CD8-positive, alpha-beta memory T cell (primary cell): ENCODE results near the gene GRM4. TPM values are rescaled to one million over a fixed set of nuclear protein-coding genes. Genes with fewer than 3 reads are reported as not detected.

Source experiments
- CTCF ChIA-PET: fragments of 350-600 bp; sonication (Branson Sonifier 250); formaldehyde crosslinking; loops from one replicate; lab custom pipeline; 2021; ENCODE audit warnings: antibody characterized with exemption; lab: Charles Lee
- POLR2A ChIA-PET: fragments of 350-600 bp; sonication (Branson Sonifier 250); formaldehyde crosslinking; loops from one replicate; lab custom pipeline; 2021; ENCODE audit warnings: antibody characterized with exemption; lab: Charles Lee
- DNase-seq, 5 donors: peaks; one replicate each; pipeline versions ENCODE4 v3.0.0 to v3.0.0-alpha.2; 2020 to 2022; ENCODE audit warnings: mixed read lengths in 1 of 5
- H3K27ac ChIP-seq: one replicate; pipeline ENCODE4 v1.7.0; 2013; ENCODE audit warnings: low read depth, mild to moderate bottlenecking, low read length, moderate library complexity
- H3K27me3 ChIP-seq: 2 replicates; pipeline ENCODE4 v1.7.0; 2013; ENCODE audit warnings: low read length, mild to moderate bottlenecking; ENCODE audit not compliant: insufficient read depth, poor library complexity, severe bottlenecking
- H3K36me3 ChIP-seq: 2 replicates; pipeline ENCODE4 v1.7.0; 2013; ENCODE audit warnings: mild to moderate bottlenecking, low read length, moderate library complexity; ENCODE audit not compliant: insufficient read depth
- H3K4me1 ChIP-seq: 2 replicates; pipeline ENCODE4 v1.7.0; 2013; ENCODE audit warnings: mild to moderate bottlenecking, low read length, moderate library complexity; ENCODE audit not compliant: insufficient read depth
- H3K4me3 ChIP-seq: 2 replicates; pipeline ENCODE4 v1.7.0; 2013; ENCODE audit warnings: mild to moderate bottlenecking, low read length
- H3K9me3 ChIP-seq: 2 replicates; pipeline ENCODE4 v1.7.0; 2013; ENCODE audit warnings: mild to moderate bottlenecking, low read length
- H3K27ac Mint-ChIP-seq, 8 donors: one replicate each; pipeline ENCODE4 v1.8.0; 2020 to 2021; ENCODE audit warnings: mixed read lengths in 8 of 8, mild to moderate bottlenecking in 6 of 8, inconsistent platforms in 3 of 8, moderate library complexity in 3 of 8
- H3K27me3 Mint-ChIP-seq, 2 donors: one replicate each; pipeline ENCODE4 v1.8.0; 2020 to 2021; ENCODE audit warnings: mixed read lengths in 2 of 2, mild to moderate bottlenecking in 1 of 2, moderate library complexity in 1 of 2
- H3K36me3 Mint-ChIP-seq, 3 donors: one replicate each; pipeline ENCODE4 v1.8.0; 2020 to 2021; ENCODE audit warnings: mixed read lengths in 3 of 3, inconsistent platforms in 1 of 3, mild to moderate bottlenecking in 1 of 3
- H3K4me1 Mint-ChIP-seq, 3 donors: one replicate each; pipeline ENCODE4 v1.8.0; 2020 to 2021; ENCODE audit warnings: mixed read lengths in 3 of 3, inconsistent platforms in 1 of 3, mild to moderate bottlenecking in 1 of 3
- H3K4me3 Mint-ChIP-seq, 7 donors: one replicate each; pipeline ENCODE4 v1.8.0; 2020 to 2021; ENCODE audit warnings: mixed read lengths in 7 of 7, mild to moderate bottlenecking in 6 of 7, moderate library complexity in 4 of 7, inconsistent platforms in 2 of 7
- H3K9me3 Mint-ChIP-seq, 5 donors: one replicate each; pipeline ENCODE4 v1.8.0; 2020 to 2022; ENCODE audit warnings: mixed read lengths in 5 of 5, mild to moderate bottlenecking in 3 of 5, moderate library complexity in 2 of 5, inconsistent platforms in 1 of 5
- polyA plus RNA-seq: library from polyadenylated mRNA; unstranded; fragments of 300-500 nt; fragmentation: Illumina TruSeq; gene quantifications from one replicate; pipeline ENCODE4 v1.2.3, GENCODE V29; 2021
- total RNA-seq, 2 experiments: library from RNA; stranded (reverse); gene quantifications; one replicate each; pipeline ENCODE4 v1.2.3, GENCODE V29; 2021

GRM4 gene
- total and polyA plus RNA-seq, 3 experiments from 2014 or later = 0.03 TPM; not detected in 2

GRCh38 chr6:34035704-34036356 lies 110.1 kb downstream of the GRM4 start:
- H3K27me3 ChIP-seq = no peaks in the 10 kb centered on the region
- Mint-ChIP-seq H3K4me1 (no peaks in the 10 kb centered on the region), H3K4me3 (no peak overlapping the region), H3K27ac (no peak overlapping the region), H3K9me3 (no peaks in the 10 kb centered on the region), H3K36me3 (peaks cover 0 to 2% (median 0%) of the 10 kb centered on the region in 3 donors), H3K27me3 (peaks cover 0 to 2% of the 10 kb centered on the region in 2 donors)
- H3K9me3 ChIP-seq = no peaks in the 10 kb centered on the region
- DNase-seq = no peak
- no peaks in the 10 kb centered on the region for H3K4me1 ChIP-seq
- H3K36me3 ChIP-seq = no peaks in the 10 kb centered on the region
- ChIA-PET POLR2A (no interaction called here), CTCF (interaction anchor here (1.9 to 2.7 kb wide), 2 partner anchors 9 to 19 kb away, joined by 5 to 8 read pairs; no protein-coding TSS in a partner anchor)
- H3K27ac ChIP-seq = no peak overlapping the region
- no peak overlapping the region for H3K4me3 ChIP-seq

- peaks cover 0 to 2% (median 0%) of the 10 kb centered on the region in 3 donors for H3K36me3 Mint-ChIP-seq
- no peak overlapping the region for H3K4me3 ChIP-seq
- peaks cover 0 to 2% of the 10 kb centered on the region in 2 donors for H3K27me3 Mint-ChIP-seq
- H3K4me1 Mint-ChIP-seq = no peaks in the 10 kb centered on the region
- no peaks in the 10 kb centered on the region for H3K27me3 ChIP-seq
- H3K27ac ChIP-seq = no peak overlapping the region
- no peak overlapping the region for H3K4me3 Mint-ChIP-seq
- no peaks in the 10 kb centered on the region for H3K9me3 ChIP-seq
- H3K4me1 ChIP-seq = no peaks in the 10 kb centered on the region
- CTCF ChIA-PET = no interaction called here
- DNase-seq = no peak
- no peak overlapping the region for H3K27ac Mint-ChIP-seq
- no peaks in the 10 kb centered on the region for H3K36me3 ChIP-seq
- POLR2A ChIA-PET = no interaction called here
- H3K9me3 Mint-ChIP-seq = no peaks in the 10 kb centered on the region
These were observed 110.7 kb downstream of the GRM4 start for GRCh38 chr6:34035161-34035560.

GRCh38 chr6:34032856-34033255 lies 113.0 kb downstream of the GRM4 start:
- Histone ChIP-seq H3K27ac (no peak overlapping the region), H3K9me3 (no peaks in the 10 kb centered on the region), H3K36me3 (no peaks in the 10 kb centered on the region), H3K4me1 (no peaks in the 10 kb centered on the region), H3K27me3 (no peaks in the 10 kb centered on the region), H3K4me3 (no peak overlapping the region)
- no peaks in the 10 kb centered on the region for H3K4me1 Mint-ChIP-seq
- CTCF ChIA-PET = no interaction called here
- DNase-seq = no peak
- POLR2A ChIA-PET = no interaction called here
- H3K27me3 Mint-ChIP-seq = peaks cover 0 to 3% of the 10 kb centered on the region in 2 donors
- peaks cover 0 to 2% (median 0%) of the 10 kb centered on the region in 3 donors for H3K36me3 Mint-ChIP-seq
- no peaks in the 10 kb centered on the region for H3K9me3 Mint-ChIP-seq
- no peak overlapping the region for H3K27ac Mint-ChIP-seq
- H3K4me3 Mint-ChIP-seq = no peak overlapping the region

GRCh38 chr6:34031625-34032383 lies 114.1 kb downstream of the GRM4 start:
- no peak overlapping the region for H3K27ac ChIP-seq
- H3K36me3 ChIP-seq = no peaks in the 10 kb centered on the region
- H3K4me3 Mint-ChIP-seq = no peak overlapping the region
- peaks cover 0 to 2% (median 0%) of the 10 kb centered on the region in 3 donors for H3K36me3 Mint-ChIP-seq
- no peaks in the 10 kb centered on the region for H3K4me1 ChIP-seq
- ChIA-PET CTCF (interaction anchor here (0.8 kb wide), 1 partner anchor 260 kb away, joined by 3 read pairs; no protein-coding TSS in a partner anchor), POLR2A (no interaction called here)
- H3K9me3 Mint-ChIP-seq = no peaks in the 10 kb centered on the region
- no peak overlapping the region for H3K4me3 ChIP-seq
- DNase-seq = no peak
- H3K27me3 ChIP-seq = no peaks in the 10 kb centered on the region
- H3K4me1 Mint-ChIP-seq = no peaks in the 10 kb centered on the region
- no peaks in the 10 kb centered on the region for H3K9me3 ChIP-seq
- peaks cover 0 to 3% of the 10 kb centered on the region in 2 donors for H3K27me3 Mint-ChIP-seq
- peak overlapping the region in 3 of 8 donors; percentile 0 to 21 (median 13) for H3K27ac Mint-ChIP-seq

- Histone ChIP-seq H3K36me3 (no peaks in the 10 kb centered on the region), H3K9me3 (no peaks in the 10 kb centered on the region), H3K4me3 (no peak overlapping the region), H3K27ac (no peak overlapping the region), H3K27me3 (no peaks in the 10 kb centered on the region), H3K4me1 (no peaks in the 10 kb centered on the region)
- Mint-ChIP-seq H3K9me3 (no peaks in the 10 kb centered on the region), H3K27me3 (peaks cover 0 to 3% of the 10 kb centered on the region in 2 donors), H3K36me3 (peaks cover 0 to 2% (median 0%) of the 10 kb centered on the region in 3 donors), H3K27ac (no peak overlapping the region), H3K4me3 (no peak overlapping the region), H3K4me1 (no peaks in the 10 kb centered on the region)
- ChIA-PET POLR2A (no interaction called here), CTCF (no interaction called here)
- DNase-seq = no peak
These were observed 114.9 kb downstream of the GRM4 start for GRCh38 chr6:34030831-34031624.

GRCh38 chr6:34029489-34030280 lies 116.2 kb downstream of the GRM4 start:
- no peak for DNase-seq
- ChIA-PET CTCF (interaction anchor here (6.9 kb wide), 1 partner anchor 260 kb away, joined by 106 read pairs; no protein-coding TSS in a partner anchor), POLR2A (no interaction called here)
- Histone ChIP-seq H3K27ac (no peak overlapping the region), H3K4me1 (no peaks in the 10 kb centered on the region), H3K27me3 (no peaks in the 10 kb centered on the region), H3K36me3 (no peaks in the 10 kb centered on the region), H3K9me3 (no peaks in the 10 kb centered on the region), H3K4me3 (no peak overlapping the region)
- H3K4me1 Mint-ChIP-seq = no peaks in the 10 kb centered on the region
- H3K27ac Mint-ChIP-seq = no peak overlapping the region
- peaks cover 0 to 3% of the 10 kb centered on the region in 2 donors for H3K27me3 Mint-ChIP-seq
- peaks cover 0 to 2% (median 0%) of the 10 kb centered on the region in 3 donors for H3K36me3 Mint-ChIP-seq
- H3K4me3 Mint-ChIP-seq = no peak overlapping the region
- H3K9me3 Mint-ChIP-seq = no peaks in the 10 kb centered on the region

GRCh38 chr6:34028691-34029360 lies 117.1 kb downstream of the GRM4 start:
- Mint-ChIP-seq H3K4me3 (no peak overlapping the region), H3K4me1 (no peaks in the 10 kb centered on the region)

More at GRCh38 chr6:34028691-34029360, 117.1 kb downstream of the GRM4 start:
- no peaks in the 10 kb centered on the region for H3K27me3 ChIP-seq
- H3K9me3 Mint-ChIP-seq = peaks cover 0 to 2% (median 0%) of the 10 kb centered on the region in 5 donors
- H3K4me1 ChIP-seq = no peaks in the 10 kb centered on the region
- H3K4me3 ChIP-seq = no peak overlapping the region
- peak overlapping the region in 1 of 8 donors; percentile 59 for H3K27ac Mint-ChIP-seq
- ChIA-PET CTCF (interaction anchor here (1.0 to 6.9 kb wide), 4 partner anchors 114 to 268 kb away, joined by 3 to 106 read pairs (median 9); no protein-coding TSS in a partner anchor), POLR2A (no interaction called here)
- no peak overlapping the region for H3K27ac ChIP-seq
- H3K36me3 ChIP-seq = no peaks in the 10 kb centered on the region
- H3K9me3 ChIP-seq = no peaks in the 10 kb centered on the region
- H3K36me3 Mint-ChIP-seq = no peaks in the 10 kb centered on the region
- no peak for DNase-seq
- H3K27me3 Mint-ChIP-seq = peaks cover 0 to 1% of the 10 kb centered on the region in 2 donors
